ENCODE measurements around the gene BIN1.

BIN1 gene

DNA sequence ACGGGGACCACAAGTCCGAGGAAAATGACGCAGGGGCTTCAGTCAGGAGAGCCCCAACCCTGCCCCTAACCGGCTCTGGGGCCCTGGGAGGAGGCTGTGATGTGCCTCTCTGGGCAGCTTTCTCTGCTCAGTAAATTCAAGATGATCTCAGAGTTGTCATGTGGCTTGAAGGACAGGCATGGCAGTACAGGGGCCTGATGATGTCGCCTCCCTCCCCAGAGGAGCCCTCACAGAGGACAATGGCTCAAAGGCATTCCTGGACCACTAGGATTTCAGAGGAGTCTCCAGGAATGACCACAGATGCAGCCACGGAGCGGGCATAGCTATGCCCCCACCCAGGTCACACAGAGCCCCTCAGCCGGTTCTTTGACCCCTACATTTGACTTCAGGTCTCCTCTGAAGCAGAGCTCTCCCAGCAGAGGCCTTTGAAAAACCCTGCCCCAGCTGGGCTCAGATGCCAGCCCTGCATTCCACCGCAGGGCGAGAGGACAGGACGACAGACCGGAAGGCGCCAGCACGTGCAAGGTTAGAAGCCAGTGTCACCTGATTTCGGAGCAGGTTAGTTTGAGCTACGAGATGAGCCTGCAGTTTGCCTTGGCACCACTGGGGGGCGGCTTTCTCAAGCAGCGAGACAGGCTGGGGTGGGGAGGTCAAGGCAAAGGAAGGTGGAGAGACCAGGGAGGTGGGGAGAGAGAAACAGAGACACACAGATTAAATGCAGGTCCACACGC is 39.2 kb downstream of the BIN1 start:
- H3K27me3 Mint-ChIP-seq, result no peaks in the 10 kb centered on the region
- H3K4me1 Mint-ChIP-seq (ENCODE audit: low read depth in 2 of 2), result peaks cover 41 to 42% of the 10 kb centered on the region in 2 donors
- ATAC-seq (replicated peaks), result peak; percentile 69
- no peaks in the 10 kb centered on the region for H3K9me3 Mint-ChIP-seq
- H3K36me3 Mint-ChIP-seq (ENCODE audit: insufficient read depth), result peaks cover 56% of the 10 kb centered on the region
- no peak overlapping the region for H3K4me3 Mint-ChIP-seq
- DNase-seq, result peak; percentile 67 to 72 (median 69)
- peak overlapping the region; percentile 71 to 90 for H3K27ac Mint-ChIP-seq

- no peaks in the 10 kb centered on the region for H3K27me3 Mint-ChIP-seq
- peaks cover 59% of the 10 kb centered on the region for H3K36me3 Mint-ChIP-seq (ENCODE audit: insufficient read depth)
- H3K4me1 Mint-ChIP-seq (ENCODE audit: low read depth in 2 of 2), result peaks cover 38% of the 10 kb centered on the region in 2 donors
- ATAC-seq (replicated peaks), result no peak
- no peak for DNase-seq
- no peak overlapping the region for H3K4me3 Mint-ChIP-seq
- H3K9me3 Mint-ChIP-seq, result no peaks in the 10 kb centered on the region
- peak overlapping the region; percentile 25 to 87 for H3K27ac Mint-ChIP-seq
Measured at GRCh38 chr2:127066942-127067341, 40.0 kb downstream of the BIN1 start.

GRCh38 chr2:127065940-127066318 is 41.0 kb downstream of the BIN1 start:
- H3K36me3 Mint-ChIP-seq (ENCODE audit: insufficient read depth), result peaks cover 62% of the 10 kb centered on the region
- DNase-seq (no peak), ATAC-seq (replicated peaks) (no peak)
- peak overlapping the region; percentile 76 to 87 for H3K27ac Mint-ChIP-seq
- no peak overlapping the region for H3K4me3 Mint-ChIP-seq
- no peaks in the 10 kb centered on the region for H3K9me3 Mint-ChIP-seq
- peaks cover 33% of the 10 kb centered on the region in 2 donors for H3K4me1 Mint-ChIP-seq (ENCODE audit: low read depth in 2 of 2)
- no peaks in the 10 kb centered on the region for H3K27me3 Mint-ChIP-seq

GRCh38 chr2:127065299-127065939 is 41.5 kb downstream of the BIN1 start:
- Mint-ChIP-seq H3K27me3 (no peaks in the 10 kb centered on the region), H3K36me3 (ENCODE audit: insufficient read depth) (peaks cover 61% of the 10 kb centered on the region), H3K27ac (peak overlapping the region; percentile 76 to 87), H3K9me3 (no peaks in the 10 kb centered on the region), H3K4me3 (no peak overlapping the region), H3K4me1 (ENCODE audit: low read depth in 2 of 2) (peaks cover 28 to 32% of the 10 kb centered on the region in 2 donors)
- no peak for ATAC-seq (replicated peaks)
- DNase-seq, result no peak

DNA sequence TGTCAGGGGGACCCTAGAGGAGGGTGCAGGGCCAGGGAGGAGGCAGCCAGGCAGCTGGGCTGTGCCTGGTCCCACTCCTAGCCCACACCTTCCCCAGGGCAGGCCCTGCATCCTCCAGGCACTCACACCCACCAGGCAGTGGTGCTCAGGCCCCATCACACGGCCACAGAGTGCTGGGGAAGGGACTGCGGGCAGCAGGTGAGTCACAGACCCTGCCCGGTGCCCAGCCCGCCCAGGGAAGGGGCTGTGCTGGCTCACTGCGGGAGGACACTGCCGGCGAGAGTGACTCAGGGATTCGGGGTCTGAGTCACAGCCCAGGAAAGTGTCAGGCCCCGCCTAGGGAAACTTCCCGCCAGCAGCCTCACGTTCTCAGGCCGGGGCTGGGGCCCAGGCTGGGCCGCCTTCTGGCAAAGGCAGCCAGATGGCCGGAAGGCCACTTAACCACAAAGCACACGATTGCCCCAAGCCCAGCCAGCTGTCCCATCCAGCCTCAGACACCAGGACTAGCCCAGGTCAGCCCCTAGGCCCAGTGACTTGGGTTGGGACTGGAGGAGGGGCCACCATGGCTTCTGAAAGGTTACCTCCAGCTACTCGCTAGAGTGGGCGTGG is 42.2 kb downstream of the BIN1 start:
- H3K36me3 Mint-ChIP-seq (ENCODE audit: insufficient read depth), result peaks cover 59% of the 10 kb centered on the region
- no peaks in the 10 kb centered on the region for H3K27me3 Mint-ChIP-seq
- ATAC-seq (replicated peaks) (peak; percentile 67), DNase-seq (peak in 1 of 3 experiments; percentile 24)
- peak overlapping the region; percentile 76 to 87 for H3K27ac Mint-ChIP-seq
- no peaks in the 10 kb centered on the region for H3K9me3 Mint-ChIP-seq
- peak overlapping the region in 1 of 2 donors; percentile 17 for H3K4me3 Mint-ChIP-seq
- H3K4me1 Mint-ChIP-seq (ENCODE audit: low read depth in 2 of 2), result peaks cover 28 to 32% of the 10 kb centered on the region in 2 donors

- ATAC-seq (replicated peaks) (no peak), DNase-seq (no peak)
- no peaks in the 10 kb centered on the region for H3K9me3 Mint-ChIP-seq
- peaks cover 23 to 27% of the 10 kb centered on the region in 2 donors for H3K4me1 Mint-ChIP-seq (ENCODE audit: low read depth in 2 of 2)
- H3K4me3 Mint-ChIP-seq, result peak overlapping the region in 1 of 2 donors; percentile 17
- H3K36me3 Mint-ChIP-seq (ENCODE audit: insufficient read depth), result peaks cover 59% of the 10 kb centered on the region
- no peaks in the 10 kb centered on the region for H3K27me3 Mint-ChIP-seq
- H3K27ac Mint-ChIP-seq, result peak overlapping the region; percentile 76 to 87
Measured at GRCh38 chr2:127063701-127064590, 43.0 kb downstream of the BIN1 start.

- H3K36me3 Mint-ChIP-seq (ENCODE audit: insufficient read depth), result peaks cover 58% of the 10 kb centered on the region
- H3K9me3 Mint-ChIP-seq, result no peaks in the 10 kb centered on the region
- peaks cover 17 to 27% of the 10 kb centered on the region in 2 donors for H3K4me1 Mint-ChIP-seq (ENCODE audit: low read depth in 2 of 2)
- peak overlapping the region; percentile 46 to 52 for H3K27ac Mint-ChIP-seq
- H3K27me3 Mint-ChIP-seq, result no peaks in the 10 kb centered on the region
- ATAC-seq (replicated peaks), result no peak
- no peak for DNase-seq
- H3K4me3 Mint-ChIP-seq, result no peak overlapping the region
Measured at GRCh38 chr2:127061375-127062273, 45.3 kb downstream of the BIN1 start.

DNA sequence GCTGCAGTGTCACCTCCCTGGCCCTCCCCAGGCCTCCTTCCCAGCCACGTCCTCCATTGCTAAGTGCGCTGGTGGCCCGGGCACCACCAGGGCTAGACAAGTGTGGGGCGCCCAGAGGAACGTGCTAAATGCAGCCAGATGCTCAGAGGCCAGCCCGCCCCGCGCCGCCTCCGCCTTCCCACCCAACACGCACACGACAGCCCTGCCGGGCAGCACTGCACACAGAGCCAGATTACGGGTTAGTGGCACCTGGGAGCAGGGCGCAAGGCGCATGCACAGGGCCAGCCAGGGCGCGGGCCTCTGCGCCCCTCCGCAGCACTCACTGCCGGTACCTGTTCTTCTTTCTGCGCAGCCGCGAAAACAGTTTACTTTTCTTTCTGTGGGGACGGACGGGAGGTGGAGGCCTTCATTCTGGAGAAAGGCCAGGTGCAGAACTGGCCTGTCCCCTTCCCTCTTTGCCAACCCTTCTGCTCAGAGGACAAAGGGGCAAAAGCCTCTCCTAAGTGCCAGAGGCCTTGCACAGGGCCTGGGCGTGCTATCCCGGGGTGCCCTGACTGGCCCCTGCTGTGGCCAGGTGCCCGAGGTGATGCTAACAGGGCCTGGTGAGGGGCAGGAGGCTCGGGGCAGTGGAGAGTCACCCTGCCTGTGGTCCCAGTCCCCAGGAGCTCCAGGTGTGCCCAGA is 46.5 kb downstream of the BIN1 start:
- no peaks in the 10 kb centered on the region for H3K9me3 Mint-ChIP-seq
- H3K36me3 Mint-ChIP-seq (ENCODE audit: insufficient read depth), result peaks cover 50% of the 10 kb centered on the region
- DNase-seq (no peak), ATAC-seq (replicated peaks) (no peak)
- peaks cover 12 to 20% of the 10 kb centered on the region in 2 donors for H3K4me1 Mint-ChIP-seq (ENCODE audit: low read depth in 2 of 2)
- H3K27ac Mint-ChIP-seq, result no peak overlapping the region
- no peak overlapping the region for H3K4me3 Mint-ChIP-seq
- no peaks in the 10 kb centered on the region for H3K27me3 Mint-ChIP-seq

- H3K9me3 Mint-ChIP-seq, result no peaks in the 10 kb centered on the region
- DNase-seq (no peak), ATAC-seq (replicated peaks) (no peak)
- H3K36me3 Mint-ChIP-seq (ENCODE audit: insufficient read depth), result peaks cover 47% of the 10 kb centered on the region
- no peak overlapping the region for H3K27ac Mint-ChIP-seq
- H3K4me1 Mint-ChIP-seq (ENCODE audit: low read depth in 2 of 2), result peaks cover 10 to 17% of the 10 kb centered on the region in 2 donors
- H3K27me3 Mint-ChIP-seq, result no peaks in the 10 kb centered on the region
- H3K4me3 Mint-ChIP-seq, result no peak overlapping the region
Measured at GRCh38 chr2:127059559-127059958, 47.4 kb downstream of the BIN1 start.

DNA sequence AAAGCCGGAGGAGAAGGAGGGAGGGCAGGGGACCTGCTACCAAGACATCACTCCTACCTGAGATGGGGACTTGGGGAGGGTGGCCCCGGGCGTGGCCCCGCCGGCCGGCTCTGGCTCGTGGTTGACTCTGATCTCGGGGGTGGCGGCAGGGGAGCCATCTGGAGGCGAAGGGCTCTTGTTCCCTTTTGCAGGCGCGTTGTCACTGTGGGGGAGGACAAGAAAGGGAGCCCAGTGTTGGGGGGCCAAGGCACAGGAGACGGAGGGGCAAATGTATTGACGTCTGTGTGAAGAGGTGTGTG is 48.1 kb downstream of the BIN1 start:
- no peak for ATAC-seq (replicated peaks)
- Mint-ChIP-seq H3K4me1 (ENCODE audit: low read depth in 2 of 2) (peaks cover 11 to 21% of the 10 kb centered on the region in 2 donors), H3K9me3 (no peaks in the 10 kb centered on the region), H3K36me3 (ENCODE audit: insufficient read depth) (peaks cover 48% of the 10 kb centered on the region), H3K27ac (peak overlapping the region in 1 of 2 donors; percentile 5), H3K4me3 (no peak overlapping the region), H3K27me3 (no peaks in the 10 kb centered on the region)
- DNase-seq, result no peak

DNA sequence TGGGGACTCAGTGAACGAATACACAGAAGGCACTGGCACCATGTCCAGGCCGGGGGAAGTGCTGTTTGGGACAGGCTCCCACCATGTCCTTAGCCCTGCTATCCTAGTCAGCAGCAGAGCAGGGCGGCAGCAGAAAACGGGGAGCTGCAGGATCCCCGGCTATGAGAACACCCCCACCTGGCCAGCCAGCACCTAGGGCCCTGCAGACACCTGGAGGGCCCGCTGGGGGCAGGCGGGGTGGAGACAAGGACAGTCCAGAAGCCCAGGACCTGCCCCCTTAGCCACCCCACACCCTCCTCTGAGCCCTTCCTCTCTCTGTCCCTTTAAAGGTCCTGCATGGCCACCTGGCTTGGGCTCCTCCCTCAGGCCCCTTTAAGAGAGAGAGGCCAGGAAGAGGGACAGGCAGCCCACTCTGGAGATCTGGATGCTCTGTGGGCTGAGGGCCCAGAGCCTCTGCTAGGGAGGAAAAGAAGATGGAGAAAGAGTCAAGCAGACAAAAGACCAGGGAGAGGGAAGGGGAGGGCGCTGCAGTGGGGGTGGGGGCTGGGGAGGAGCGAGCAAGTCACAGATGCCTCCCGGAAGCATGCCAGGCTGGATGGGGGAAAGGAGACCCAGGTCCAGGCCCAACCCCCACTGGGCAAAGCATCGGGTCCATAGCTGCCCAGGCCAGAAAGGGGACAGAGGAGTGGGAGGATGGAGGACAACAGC is 48.6 kb downstream of the BIN1 start:
- Mint-ChIP-seq H3K4me3 (no peak overlapping the region), H3K9me3 (no peaks in the 10 kb centered on the region), H3K36me3 (ENCODE audit: insufficient read depth) (peaks cover 45% of the 10 kb centered on the region), H3K27me3 (no peaks in the 10 kb centered on the region), H3K4me1 (ENCODE audit: low read depth in 2 of 2) (peaks cover 11 to 21% of the 10 kb centered on the region in 2 donors), H3K27ac (peak overlapping the region in 1 of 2 donors; percentile 5)
- DNase-seq, result no peak
- no peak for ATAC-seq (replicated peaks)
